Measurements from ENCODE around the gene HSPBAP1.
A peak's percentile ranks its signal among the peaks of the same experiment; 100 is the strongest.

Gene HSPBAP1

GRCh38 chr3:122795674-122796195 lies 2.1 kb upstream of the HSPBAP1 start:
- Histone ChIP-seq H3K9ac (ENCODE audit: low read depth, low read length) (peak overlapping the region; percentile 73), H3K4me1 (ENCODE audit: insufficient read depth, low read length) (no peaks in the 10 kb centered on the region), H3K36me3 (ENCODE audit: insufficient read depth, low read length) (no peaks in the 10 kb centered on the region), H3K9me3 (ENCODE audit: control insufficient read depth, insufficient read depth, low read length) (no peaks in the 10 kb centered on the region)

- H3K9ac ChIP-seq (ENCODE audit: low read depth, low read length), result peak within 1 kb of the TSS; percentile 73
- no peaks in the 10 kb centered on the region for H3K9me3 ChIP-seq (ENCODE audit: control insufficient read depth, insufficient read depth, low read length)
- peaks cover 2% of the 10 kb centered on the region; the same call in 1 of the 2 replicates for H3K4me1 ChIP-seq (ENCODE audit: insufficient read depth, low read length)
- H3K36me3 ChIP-seq (ENCODE audit: insufficient read depth, low read length), result no peaks in the 10 kb centered on the region
Observed at GRCh38 chr3:122794779-122795673, 1.4 kb upstream of the HSPBAP1 start, which contains the start of gene SLC49A4. SLC49A4 (plus strand) TSS chr3:122795069; CDS start chr3:122795193, 124 bp downstream.

GRCh38 chr3:122794483-122794778 lies 800 bp upstream of the HSPBAP1 start:
- Histone ChIP-seq H3K9me3 (ENCODE audit: control insufficient read depth, insufficient read depth, low read length) (no peaks in the 10 kb centered on the region), H3K9ac (ENCODE audit: low read depth, low read length) (peak overlapping the region; percentile 73), H3K4me1 (ENCODE audit: insufficient read depth, low read length) (peaks cover 4% of the 10 kb centered on the region; the same call in 1 of the 2 replicates), H3K36me3 (ENCODE audit: insufficient read depth, low read length) (no peaks in the 10 kb centered on the region)

- H3K9ac ChIP-seq (ENCODE audit: low read depth, low read length), result no peak overlapping the region
- H3K9me3 ChIP-seq (ENCODE audit: control insufficient read depth, insufficient read depth, low read length), result no peaks in the 10 kb centered on the region
- H3K36me3 ChIP-seq (ENCODE audit: insufficient read depth, low read length), result no peaks in the 10 kb centered on the region
- H3K4me1 ChIP-seq (ENCODE audit: insufficient read depth, low read length), result peaks cover 4% of the 10 kb centered on the region; the same call in 1 of the 2 replicates
Observed at GRCh38 chr3:122789585-122790273, 3.9 kb downstream of the HSPBAP1 start.

GRCh38 chr3:122787872-122788271 lies 5.8 kb downstream of the HSPBAP1 start:
- H3K4me1 ChIP-seq (ENCODE audit: insufficient read depth, low read length), result peaks cover 4% of the 10 kb centered on the region; the same call in 1 of the 2 replicates
- H3K9me3 ChIP-seq (ENCODE audit: control insufficient read depth, insufficient read depth, low read length), result no peaks in the 10 kb centered on the region
- no peak overlapping the region for H3K9ac ChIP-seq (ENCODE audit: low read depth, low read length)
- no peaks in the 10 kb centered on the region for H3K36me3 ChIP-seq (ENCODE audit: insufficient read depth, low read length)

- no peak overlapping the region for H3K9ac ChIP-seq (ENCODE audit: low read depth, low read length)
- peaks cover 4% of the 10 kb centered on the region; the same call in 1 of the 2 replicates for H3K9me3 ChIP-seq (ENCODE audit: control insufficient read depth, insufficient read depth, low read length)
- no peaks in the 10 kb centered on the region for H3K36me3 ChIP-seq (ENCODE audit: insufficient read depth, low read length)
- peaks cover 4% of the 10 kb centered on the region; the same call in 1 of the 2 replicates for H3K4me1 ChIP-seq (ENCODE audit: insufficient read depth, low read length)
Observed at GRCh38 chr3:122786066-122786465, 7.6 kb downstream of the HSPBAP1 start.

GRCh38 chr3:122785231-122785630 lies 8.4 kb downstream of the HSPBAP1 start:
- Histone ChIP-seq H3K9me3 (ENCODE audit: control insufficient read depth, insufficient read depth, low read length) (peaks cover 4% of the 10 kb centered on the region; the same call in 1 of the 2 replicates), H3K9ac (ENCODE audit: low read depth, low read length) (no peak overlapping the region)

GRCh38 chr3:122784436-122784835 lies 9.2 kb downstream of the HSPBAP1 start:
- no peaks in the 10 kb centered on the region for H3K36me3 ChIP-seq (ENCODE audit: insufficient read depth, low read length)
- H3K9ac ChIP-seq (ENCODE audit: low read depth, low read length), result no peak overlapping the region
- H3K4me1 ChIP-seq (ENCODE audit: insufficient read depth, low read length), result no peaks in the 10 kb centered on the region
- H3K9me3 ChIP-seq (ENCODE audit: control insufficient read depth, insufficient read depth, low read length), result peaks cover 4% of the 10 kb centered on the region; the same call in 1 of the 2 replicates

More at GRCh38 chr3:122785231-122785630, 8.4 kb downstream of the HSPBAP1 start:
- H3K4me1 ChIP-seq (ENCODE audit: insufficient read depth, low read length), result peaks cover 4% of the 10 kb centered on the region; the same call in 1 of the 2 replicates
- H3K36me3 ChIP-seq (ENCODE audit: insufficient read depth, low read length), result no peaks in the 10 kb centered on the region

GRCh38 chr3:122782804-122783203 lies 10.8 kb downstream of the HSPBAP1 start:
- peaks cover 4% of the 10 kb centered on the region; the same call in 1 of the 2 replicates for H3K9me3 ChIP-seq (ENCODE audit: control insufficient read depth, insufficient read depth, low read length)
- no peak overlapping the region for H3K9ac ChIP-seq (ENCODE audit: low read depth, low read length)
- H3K4me1 ChIP-seq (ENCODE audit: insufficient read depth, low read length), result no peaks in the 10 kb centered on the region
- no peaks in the 10 kb centered on the region for H3K36me3 ChIP-seq (ENCODE audit: insufficient read depth, low read length)

GRCh38 chr3:122777563-122777962 lies 16.1 kb downstream of the HSPBAP1 start:
- Histone ChIP-seq H3K36me3 (ENCODE audit: insufficient read depth, low read length) (no peaks in the 10 kb centered on the region), H3K4me1 (ENCODE audit: insufficient read depth, low read length) (no peaks in the 10 kb centered on the region), H3K9me3 (ENCODE audit: control insufficient read depth, insufficient read depth, low read length) (peaks cover 4% of the 10 kb centered on the region; the same call in 1 of the 2 replicates), H3K9ac (ENCODE audit: low read depth, low read length) (no peak overlapping the region)

- H3K36me3 ChIP-seq (ENCODE audit: insufficient read depth, low read length), result no peaks in the 10 kb centered on the region
- no peaks in the 10 kb centered on the region for H3K4me1 ChIP-seq (ENCODE audit: insufficient read depth, low read length)
- H3K9ac ChIP-seq (ENCODE audit: low read depth, low read length), result no peak overlapping the region
- peaks cover 4% of the 10 kb centered on the region; the same call in 1 of the 2 replicates for H3K9me3 ChIP-seq (ENCODE audit: control insufficient read depth, insufficient read depth, low read length)
Observed at GRCh38 chr3:122776675-122777468, 16.8 kb downstream of the HSPBAP1 start.

- no peak overlapping the region for H3K9ac ChIP-seq (ENCODE audit: low read depth, low read length)
- H3K36me3 ChIP-seq (ENCODE audit: insufficient read depth, low read length), result no peaks in the 10 kb centered on the region; the same call in 1 of the 2 replicates
- no peaks in the 10 kb centered on the region for H3K9me3 ChIP-seq (ENCODE audit: control insufficient read depth, insufficient read depth, low read length)
- no peaks in the 10 kb centered on the region for H3K4me1 ChIP-seq (ENCODE audit: insufficient read depth, low read length)
Observed at GRCh38 chr3:122774564-122774963, 19.1 kb downstream of the HSPBAP1 start.

GRCh38 chr3:122773944-122774509 lies 19.6 kb downstream of the HSPBAP1 start:
- H3K9ac ChIP-seq (ENCODE audit: low read depth, low read length), result no peak overlapping the region

More at GRCh38 chr3:122773944-122774509, 19.6 kb downstream of the HSPBAP1 start:
- Histone ChIP-seq H3K36me3 (ENCODE audit: insufficient read depth, low read length) (no peaks in the 10 kb centered on the region; the same call in 1 of the 2 replicates), H3K4me1 (ENCODE audit: insufficient read depth, low read length) (no peaks in the 10 kb centered on the region), H3K9me3 (ENCODE audit: control insufficient read depth, insufficient read depth, low read length) (no peaks in the 10 kb centered on the region)

All from ES-I3 (cell line).